Measurements from ENCODE around the gene APOD.

DNA sequence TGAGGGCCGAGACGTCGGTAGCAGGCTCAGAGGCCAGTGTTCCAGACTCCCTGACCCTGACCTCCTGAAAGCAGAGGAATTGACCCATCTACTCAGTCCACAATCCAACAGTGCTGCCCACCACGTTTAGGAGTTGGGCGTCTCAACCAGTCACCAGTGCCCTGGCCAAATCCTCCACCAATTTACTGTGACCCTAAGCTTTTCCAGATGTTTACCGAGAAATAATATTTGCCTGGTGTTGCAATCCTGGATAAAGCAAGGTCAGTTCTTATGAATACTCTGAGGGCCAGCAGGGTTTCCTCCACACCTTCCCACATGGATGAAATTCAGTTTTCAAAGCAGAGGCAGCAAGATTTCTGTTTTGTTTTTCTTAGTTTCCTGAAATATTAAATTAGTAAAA, 7.5 kb upstream of the APOD start:
- TF ChIP-seq, protein P1, sequence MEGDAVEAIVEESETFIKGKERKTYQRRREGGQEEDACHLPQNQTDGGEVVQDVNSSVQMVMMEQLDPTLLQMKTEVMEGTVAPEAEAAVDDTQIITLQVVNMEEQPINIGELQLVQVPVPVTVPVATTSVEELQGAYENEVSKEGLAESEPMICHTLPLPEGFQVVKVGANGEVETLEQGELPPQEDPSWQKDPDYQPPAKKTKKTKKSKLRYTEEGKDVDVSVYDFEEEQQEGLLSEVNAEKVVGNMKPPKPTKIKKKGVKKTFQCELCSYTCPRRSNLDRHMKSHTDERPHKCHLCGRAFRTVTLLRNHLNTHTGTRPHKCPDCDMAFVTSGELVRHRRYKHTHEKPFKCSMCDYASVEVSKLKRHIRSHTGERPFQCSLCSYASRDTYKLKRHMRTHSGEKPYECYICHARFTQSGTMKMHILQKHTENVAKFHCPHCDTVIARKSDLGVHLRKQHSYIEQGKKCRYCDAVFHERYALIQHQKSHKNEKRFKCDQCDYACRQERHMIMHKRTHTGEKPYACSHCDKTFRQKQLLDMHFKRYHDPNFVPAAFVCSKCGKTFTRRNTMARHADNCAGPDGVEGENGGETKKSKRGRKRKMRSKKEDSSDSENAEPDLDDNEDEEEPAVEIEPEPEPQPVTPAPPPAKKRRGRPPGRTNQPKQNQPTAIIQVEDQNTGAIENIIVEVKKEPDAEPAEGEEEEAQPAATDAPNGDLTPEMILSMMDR (IDR thresholded peaks at IDR 0.05) = no peak
- no peak for TF ChIP-seq POLR2A (IDR thresholded peaks at IDR 0.05)
